ENCODE results near the gene TNS3.

TNS3 gene

DNA sequence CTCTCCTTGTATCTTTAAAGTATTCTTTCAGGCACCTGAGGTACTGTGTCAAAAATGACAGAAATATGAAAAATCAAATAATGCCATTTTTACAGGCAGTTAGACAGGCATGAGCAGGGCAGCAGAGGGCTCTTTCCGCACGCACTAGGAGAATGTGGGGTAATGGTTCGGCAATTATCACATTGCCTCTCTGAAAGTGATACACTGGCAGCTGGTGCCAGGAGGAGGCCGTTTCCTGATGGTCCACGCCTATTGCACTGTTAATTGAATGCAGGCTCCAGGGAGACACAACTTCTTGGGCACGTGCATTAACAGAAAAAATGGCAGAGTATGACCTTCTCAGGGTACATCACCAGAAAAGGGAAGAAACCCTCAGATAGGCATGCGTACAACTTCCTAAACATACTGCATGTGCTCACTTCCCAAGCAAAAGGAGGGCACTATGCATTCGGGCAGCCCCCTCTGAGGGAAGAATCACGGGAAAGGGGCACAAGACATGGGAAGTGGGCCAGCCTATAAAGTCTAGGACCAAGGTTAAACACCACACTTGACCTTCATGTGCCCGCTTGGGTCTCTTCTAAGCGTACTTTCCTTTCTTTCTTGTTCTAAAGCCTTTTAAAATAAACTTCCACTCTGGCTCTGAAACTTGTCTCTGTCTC lies 161.7 kb downstream of the TNS3 start:
- TF ChIP-seq, protein P1, sequence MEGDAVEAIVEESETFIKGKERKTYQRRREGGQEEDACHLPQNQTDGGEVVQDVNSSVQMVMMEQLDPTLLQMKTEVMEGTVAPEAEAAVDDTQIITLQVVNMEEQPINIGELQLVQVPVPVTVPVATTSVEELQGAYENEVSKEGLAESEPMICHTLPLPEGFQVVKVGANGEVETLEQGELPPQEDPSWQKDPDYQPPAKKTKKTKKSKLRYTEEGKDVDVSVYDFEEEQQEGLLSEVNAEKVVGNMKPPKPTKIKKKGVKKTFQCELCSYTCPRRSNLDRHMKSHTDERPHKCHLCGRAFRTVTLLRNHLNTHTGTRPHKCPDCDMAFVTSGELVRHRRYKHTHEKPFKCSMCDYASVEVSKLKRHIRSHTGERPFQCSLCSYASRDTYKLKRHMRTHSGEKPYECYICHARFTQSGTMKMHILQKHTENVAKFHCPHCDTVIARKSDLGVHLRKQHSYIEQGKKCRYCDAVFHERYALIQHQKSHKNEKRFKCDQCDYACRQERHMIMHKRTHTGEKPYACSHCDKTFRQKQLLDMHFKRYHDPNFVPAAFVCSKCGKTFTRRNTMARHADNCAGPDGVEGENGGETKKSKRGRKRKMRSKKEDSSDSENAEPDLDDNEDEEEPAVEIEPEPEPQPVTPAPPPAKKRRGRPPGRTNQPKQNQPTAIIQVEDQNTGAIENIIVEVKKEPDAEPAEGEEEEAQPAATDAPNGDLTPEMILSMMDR (IDR thresholded peaks at IDR 0.05; ENCODE audit: insufficient read depth, low read length) = no peak
- TF ChIP-seq, protein P2, sequence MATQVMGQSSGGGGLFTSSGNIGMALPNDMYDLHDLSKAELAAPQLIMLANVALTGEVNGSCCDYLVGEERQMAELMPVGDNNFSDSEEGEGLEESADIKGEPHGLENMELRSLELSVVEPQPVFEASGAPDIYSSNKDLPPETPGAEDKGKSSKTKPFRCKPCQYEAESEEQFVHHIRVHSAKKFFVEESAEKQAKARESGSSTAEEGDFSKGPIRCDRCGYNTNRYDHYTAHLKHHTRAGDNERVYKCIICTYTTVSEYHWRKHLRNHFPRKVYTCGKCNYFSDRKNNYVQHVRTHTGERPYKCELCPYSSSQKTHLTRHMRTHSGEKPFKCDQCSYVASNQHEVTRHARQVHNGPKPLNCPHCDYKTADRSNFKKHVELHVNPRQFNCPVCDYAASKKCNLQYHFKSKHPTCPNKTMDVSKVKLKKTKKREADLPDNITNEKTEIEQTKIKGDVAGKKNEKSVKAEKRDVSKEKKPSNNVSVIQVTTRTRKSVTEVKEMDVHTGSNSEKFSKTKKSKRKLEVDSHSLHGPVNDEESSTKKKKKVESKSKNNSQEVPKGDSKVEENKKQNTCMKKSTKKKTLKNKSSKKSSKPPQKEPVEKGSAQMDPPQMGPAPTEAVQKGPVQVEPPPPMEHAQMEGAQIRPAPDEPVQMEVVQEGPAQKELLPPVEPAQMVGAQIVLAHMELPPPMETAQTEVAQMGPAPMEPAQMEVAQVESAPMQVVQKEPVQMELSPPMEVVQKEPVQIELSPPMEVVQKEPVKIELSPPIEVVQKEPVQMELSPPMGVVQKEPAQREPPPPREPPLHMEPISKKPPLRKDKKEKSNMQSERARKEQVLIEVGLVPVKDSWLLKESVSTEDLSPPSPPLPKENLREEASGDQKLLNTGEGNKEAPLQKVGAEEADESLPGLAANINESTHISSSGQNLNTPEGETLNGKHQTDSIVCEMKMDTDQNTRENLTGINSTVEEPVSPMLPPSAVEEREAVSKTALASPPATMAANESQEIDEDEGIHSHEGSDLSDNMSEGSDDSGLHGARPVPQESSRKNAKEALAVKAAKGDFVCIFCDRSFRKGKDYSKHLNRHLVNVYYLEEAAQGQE (IDR thresholded peaks at IDR 0.05; ENCODE audit: insufficient replicate concordance, low read depth) = no peak
- TF ChIP-seq SPI1 (IDR thresholded peaks at IDR 0.05; ENCODE audit: borderline replicate concordance, low read depth) (no peak), POLR2AphosphoS5 (IDR thresholded peaks at IDR 0.05; ENCODE audit: low read depth) (no peak), GABPA (IDR thresholded peaks at IDR 0.05; ENCODE audit: low read depth) (no peak)
- no peak overlapping the region for H3K4me3 ChIP-seq (replicated peaks; ENCODE audit: insufficient read depth, low read length)
- H3K27ac ChIP-seq (replicated peaks) = no peak overlapping the region
- H3K27me3 ChIP-seq (ENCODE audit: insufficient read depth, poor library complexity, severe bottlenecking) = no peaks in the 10 kb centered on the region
- DNase-seq (ENCODE audit: low read depth in 1 of 2, low spot score in 1 of 2) = no peak

DNA sequence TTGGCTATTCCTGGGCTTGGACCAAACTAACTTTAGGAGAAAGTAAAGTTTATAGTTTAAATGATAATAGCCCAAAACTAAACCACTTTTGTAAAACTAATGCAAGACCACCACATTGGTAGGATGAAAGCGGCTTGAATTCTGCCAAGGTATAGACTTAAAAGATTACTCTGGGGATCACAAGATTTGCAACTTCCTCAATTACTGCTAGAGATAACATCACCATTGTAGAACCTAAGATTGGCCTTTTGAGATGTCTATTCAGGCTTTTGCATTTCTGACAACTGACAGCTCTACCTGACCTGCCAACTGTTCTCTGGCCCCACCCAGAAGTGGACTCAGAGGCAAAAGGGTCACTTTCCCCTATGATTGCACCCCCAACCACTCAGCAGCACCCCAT lies 162.4 kb downstream of the TNS3 start:
- TF ChIP-seq SPI1 (IDR thresholded peaks at IDR 0.05; ENCODE audit: borderline replicate concordance, low read depth) = no peak
- TF ChIP-seq, protein P2 (IDR thresholded peaks at IDR 0.05; ENCODE audit: insufficient replicate concordance, low read depth) = no peak
- TF ChIP-seq POLR2AphosphoS5 (IDR thresholded peaks at IDR 0.05; ENCODE audit: low read depth) = no peak
- TF ChIP-seq, protein P1 (IDR thresholded peaks at IDR 0.05; ENCODE audit: insufficient read depth, low read length) = no peak
- no peak for TF ChIP-seq GABPA (IDR thresholded peaks at IDR 0.05; ENCODE audit: low read depth)
- DNase-seq (ENCODE audit: low read depth in 1 of 2, low spot score in 1 of 2) = no peak
- H3K27ac ChIP-seq (replicated peaks) = no peak overlapping the region
- H3K4me3 ChIP-seq (replicated peaks; ENCODE audit: insufficient read depth, low read length) = no peak overlapping the region
- no peaks in the 10 kb centered on the region for H3K27me3 ChIP-seq (ENCODE audit: insufficient read depth, poor library complexity, severe bottlenecking)

DNA sequence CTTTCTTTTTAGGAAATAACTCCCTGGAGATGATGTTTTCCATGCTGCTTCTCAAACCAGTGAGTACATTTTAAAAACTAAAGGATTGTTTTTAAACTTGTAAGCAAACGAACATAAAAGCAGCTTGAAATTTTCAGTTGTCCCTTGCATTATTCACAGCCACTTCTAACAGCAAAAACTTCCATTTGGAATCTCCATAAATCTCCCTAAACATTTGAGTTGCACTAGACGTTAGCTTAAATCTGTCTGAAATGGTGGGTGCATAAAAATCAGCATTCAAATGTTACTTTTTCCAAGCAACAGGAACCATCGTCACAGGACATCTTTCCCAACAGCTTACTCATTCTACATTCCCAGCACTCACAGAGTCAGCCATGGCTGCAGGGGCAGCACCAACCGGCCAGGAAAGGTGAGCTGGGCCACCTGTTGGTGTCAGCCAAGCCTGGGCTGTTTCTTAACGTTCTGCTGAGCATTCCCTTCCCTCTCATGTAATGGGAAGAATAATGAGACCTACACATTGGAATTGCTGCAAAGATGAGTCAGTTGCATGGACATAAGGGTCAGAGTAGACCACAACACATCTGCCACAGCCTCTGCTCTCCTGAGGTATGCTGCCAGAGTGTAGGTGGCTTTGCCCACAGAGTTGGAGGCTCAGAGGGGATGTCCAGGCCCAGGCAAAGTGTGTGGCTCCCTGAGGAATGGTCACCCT lies 163.2 kb downstream of the TNS3 start:
- Histone ChIP-seq H3K27me3 (ENCODE audit: insufficient read depth, poor library complexity, severe bottlenecking) (no peaks in the 10 kb centered on the region), H3K27ac (replicated peaks) (no peak overlapping the region), H3K4me3 (replicated peaks; ENCODE audit: insufficient read depth, low read length) (no peak overlapping the region)
- DNase-seq (ENCODE audit: low read depth in 1 of 2, low spot score in 1 of 2) = no peak
- TF ChIP-seq GABPA (IDR thresholded peaks at IDR 0.05; ENCODE audit: low read depth) = no peak
- TF ChIP-seq POLR2AphosphoS5 (IDR thresholded peaks at IDR 0.05; ENCODE audit: low read depth) = no peak
- TF ChIP-seq, protein P2 (IDR thresholded peaks at IDR 0.05; ENCODE audit: insufficient replicate concordance, low read depth) = no peak
- TF ChIP-seq SPI1 (IDR thresholded peaks at IDR 0.05; ENCODE audit: borderline replicate concordance, low read depth) = no peak
- TF ChIP-seq, protein P1 (IDR thresholded peaks at IDR 0.05; ENCODE audit: insufficient read depth, low read length) = no peak

Data from HL-60 (cell line).